Natural killer cell (primary cell): ENCODE data around the gene CAB39. TPM values are rescaled to one million over a fixed set of nuclear protein-coding genes. Genes with fewer than 3 reads are reported as not detected.

Source experiments
- ATAC-seq, 3 donors: fragments of 150-1000 bp in 2 of 3; fragments of 200-7000 bp in 1 of 3; cut with Tn5 transposase; 1 replicate in 1 of 3; 2 replicates in 2 of 3; pipeline ENCODE4 v1.10.0; 2021; ENCODE audit warnings: mild to moderate bottlenecking in 2 of 3, moderate library complexity in 2 of 3
- DNase-seq, 2 donors: peaks; one replicate each; pipeline versions ENCODE4 v3.0.0 to v3.0.0-alpha.2; 2013 to 2021; ENCODE audit warnings: mixed read lengths in 1 of 2
- H3K27ac ChIP-seq: one replicate; pipeline ENCODE4 v1.5.1; 2013; ENCODE audit warnings: mild to moderate bottlenecking, low read length
- H3K27me3 ChIP-seq: one replicate; pipeline ENCODE4 v1.6.1; 2013; ENCODE audit warnings: low read length; ENCODE audit not compliant: control insufficient read depth, insufficient read depth
- H3K36me3 ChIP-seq: one replicate; pipeline ENCODE4 v1.6.1; 2013; ENCODE audit warnings: low read length; ENCODE audit not compliant: control insufficient read depth, insufficient read depth
- H3K4me1 ChIP-seq: one replicate; pipeline ENCODE4 v1.6.1; 2013; ENCODE audit warnings: low read length; ENCODE audit not compliant: control insufficient read depth, insufficient read depth
- H3K4me3 ChIP-seq: one replicate; pipeline ENCODE4 v1.5.1; 2013; ENCODE audit warnings: low read length
- H3K9me3 ChIP-seq: one replicate; pipeline ENCODE4 v1.6.1; 2013; ENCODE audit warnings: low read length; ENCODE audit not compliant: control insufficient read depth, insufficient read depth
- H3K27ac Mint-ChIP-seq, 2 donors: one replicate each; pipeline ENCODE4 v1.8.0; 2022; ENCODE audit warnings: mild to moderate bottlenecking in 2 of 2, mixed read lengths in 2 of 2, moderate library complexity in 1 of 2
- H3K27me3 Mint-ChIP-seq, 2 donors: one replicate each; pipeline ENCODE4 v1.8.0; 2022; ENCODE audit warnings: low read depth in 2 of 2, mixed read lengths in 2 of 2
- H3K36me3 Mint-ChIP-seq: one replicate; pipeline ENCODE4 v1.8.0; 2022; ENCODE audit warnings: mixed read lengths
- H3K4me1 Mint-ChIP-seq, 2 donors: one replicate each; pipeline ENCODE4 v1.8.0; 2022; ENCODE audit warnings: mixed read lengths in 2 of 2
- H3K4me3 Mint-ChIP-seq: one replicate; pipeline ENCODE4 v1.8.0; 2022; ENCODE audit warnings: mild to moderate bottlenecking, moderate library complexity, mixed read lengths
- H3K9me3 Mint-ChIP-seq, 2 donors: one replicate each; pipeline ENCODE4 v1.8.0; 2022; ENCODE audit warnings: mixed read lengths in 2 of 2
- WGBS: methylation state at CpG from one replicate; pipeline ENCODE4 v1.1.7; 2013; ENCODE audit warnings: missing lambda C conversion rate; ENCODE audit not compliant: insufficient coverage; 5-methylcytosine and 5-hydroxymethylcytosine counted together
- intact Hi-C: fragments of 100-400 bp; cut with micrococcal nuclease; formaldehyde crosslinking; loops from one replicate; pipeline ENCODE4 v1.14.2; 2022
- total RNA-seq, 4 donors: library from RNA; stranded (reverse); fragments of 120-200 nt in 1 of 4; gene quantifications; one replicate each; pipeline versions ENCODE4 v1.2.3 to v1.2.4, GENCODE V29; 2013 to 2022
- TF ChIP-seq, protein P1 (sequence below): fragments of 200-600 bp; IDR thresholded peaks from one replicate; pipeline ENCODE4 v1.8.0; 2022; ENCODE audit warnings: antibody characterized with exemption

The CAB39 gene
- total RNA-seq, 3 donors from 2014 or later (not counting 1 experiment from before 2014, with no cell fraction given), result 75.4 to 96.5 (median 90.5) TPM

DNA sequence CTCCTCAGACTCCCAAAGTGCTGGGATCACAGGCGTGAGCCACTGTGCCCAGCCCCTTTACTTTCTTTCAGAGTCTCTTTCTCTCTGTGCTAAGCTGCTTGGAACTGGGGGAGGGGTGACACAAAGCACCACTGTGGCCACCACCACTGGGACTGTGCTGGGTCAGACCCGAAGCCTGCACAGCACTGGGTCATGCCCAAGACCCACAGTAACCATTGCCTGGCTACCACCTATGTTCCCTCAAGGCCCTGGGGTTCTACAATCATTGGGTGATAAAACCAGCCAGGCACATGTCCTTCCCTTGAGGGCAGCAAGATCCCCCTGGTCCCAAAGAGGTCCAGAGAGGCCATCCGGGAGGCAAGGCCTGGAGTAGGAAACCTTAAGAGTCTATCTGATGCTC, 9.1 kb upstream of the CAB39 start:
- intact Hi-C loops, result no loop called here
- peaks cover 0 to 4% of the 10 kb centered on the region in 2 donors for H3K9me3 Mint-ChIP-seq
- Histone ChIP-seq H3K36me3 (no peaks in the 10 kb centered on the region), H3K27me3 (no peaks in the 10 kb centered on the region), H3K27ac (no peak overlapping the region), H3K9me3 (no peaks in the 10 kb centered on the region), H3K4me1 (no peaks in the 10 kb centered on the region), H3K4me3 (no peak overlapping the region)
- DNase-seq, result no peak
- H3K4me3 Mint-ChIP-seq, result no peak overlapping the region
- TF ChIP-seq, protein P1, sequence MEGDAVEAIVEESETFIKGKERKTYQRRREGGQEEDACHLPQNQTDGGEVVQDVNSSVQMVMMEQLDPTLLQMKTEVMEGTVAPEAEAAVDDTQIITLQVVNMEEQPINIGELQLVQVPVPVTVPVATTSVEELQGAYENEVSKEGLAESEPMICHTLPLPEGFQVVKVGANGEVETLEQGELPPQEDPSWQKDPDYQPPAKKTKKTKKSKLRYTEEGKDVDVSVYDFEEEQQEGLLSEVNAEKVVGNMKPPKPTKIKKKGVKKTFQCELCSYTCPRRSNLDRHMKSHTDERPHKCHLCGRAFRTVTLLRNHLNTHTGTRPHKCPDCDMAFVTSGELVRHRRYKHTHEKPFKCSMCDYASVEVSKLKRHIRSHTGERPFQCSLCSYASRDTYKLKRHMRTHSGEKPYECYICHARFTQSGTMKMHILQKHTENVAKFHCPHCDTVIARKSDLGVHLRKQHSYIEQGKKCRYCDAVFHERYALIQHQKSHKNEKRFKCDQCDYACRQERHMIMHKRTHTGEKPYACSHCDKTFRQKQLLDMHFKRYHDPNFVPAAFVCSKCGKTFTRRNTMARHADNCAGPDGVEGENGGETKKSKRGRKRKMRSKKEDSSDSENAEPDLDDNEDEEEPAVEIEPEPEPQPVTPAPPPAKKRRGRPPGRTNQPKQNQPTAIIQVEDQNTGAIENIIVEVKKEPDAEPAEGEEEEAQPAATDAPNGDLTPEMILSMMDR, result no peak
- peaks cover 8% of the 10 kb centered on the region for H3K36me3 Mint-ChIP-seq
- H3K4me1 Mint-ChIP-seq, result peaks cover 0 to 5% of the 10 kb centered on the region in 2 donors
- H3K27ac Mint-ChIP-seq, result no peak overlapping the region
- H3K27me3 Mint-ChIP-seq, result no peaks in the 10 kb centered on the region
- no peak for ATAC-seq
- 96% methylated on average over 3 of the region's 3 CpGs for WGBS

DNA sequence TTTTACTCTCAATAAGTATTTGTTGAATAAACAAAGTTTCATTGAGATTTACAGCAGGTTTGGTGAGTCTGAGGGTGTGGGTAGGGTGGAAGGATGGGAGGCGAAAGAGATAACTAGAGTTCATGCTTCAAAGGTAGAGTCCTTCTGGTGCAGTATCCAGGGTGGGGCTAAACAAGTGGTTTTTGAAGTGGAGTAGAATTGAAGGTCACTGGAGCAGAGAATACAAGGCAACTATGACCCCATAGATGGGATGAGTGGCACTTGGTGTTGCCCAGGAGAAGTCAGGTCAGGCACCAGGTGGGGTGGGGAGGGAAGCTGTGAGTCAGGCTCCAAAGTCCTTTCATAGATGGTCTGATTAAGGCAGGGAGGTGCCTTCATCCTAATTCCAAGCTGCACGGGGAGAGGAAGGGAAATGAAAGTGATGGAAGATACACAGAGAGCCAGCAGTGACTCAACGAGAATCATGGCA, 6.6 kb upstream of the CAB39 start:
- no peaks in the 10 kb centered on the region for H3K36me3 ChIP-seq
- ATAC-seq, result no peak
- peaks cover 1% of the 10 kb centered on the region for H3K4me1 ChIP-seq
- TF ChIP-seq, protein P1, result no peak
- no peak overlapping the region for H3K4me3 ChIP-seq
- Mint-ChIP-seq H3K4me1 (no peaks in the 10 kb centered on the region), H3K9me3 (peaks cover 0 to 4% of the 10 kb centered on the region in 2 donors), H3K27ac (no peak overlapping the region), H3K27me3 (no peaks in the 10 kb centered on the region), H3K4me3 (no peak overlapping the region), H3K36me3 (peaks cover 8% of the 10 kb centered on the region)
- H3K9me3 ChIP-seq, result no peaks in the 10 kb centered on the region
- WGBS, result 86% methylated on average over 3 of the region's 3 CpGs
- intact Hi-C loops, result no loop called here
- no peak overlapping the region for H3K27ac ChIP-seq
- no peak for DNase-seq
- H3K27me3 ChIP-seq, result no peaks in the 10 kb centered on the region

DNA sequence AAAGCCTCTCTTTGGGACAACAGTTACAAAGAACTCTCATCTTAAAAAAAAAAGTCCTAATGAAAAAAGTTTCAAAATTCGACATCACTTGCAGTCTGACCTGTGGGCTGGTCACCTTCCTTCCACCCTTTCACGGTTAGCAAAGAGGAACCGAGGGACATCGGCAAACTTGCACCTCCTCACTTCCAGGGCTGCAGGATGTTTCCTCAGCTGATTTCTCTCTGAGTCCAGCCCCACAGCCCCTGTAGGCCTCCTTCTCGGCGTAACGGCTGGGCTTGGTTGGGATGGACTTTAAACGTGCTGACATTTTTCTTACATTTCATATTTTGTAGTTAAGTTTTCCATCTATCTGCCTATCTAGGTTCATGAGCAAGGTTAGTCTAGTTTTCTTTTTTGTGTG, 5.7 kb upstream of the CAB39 start:
- peaks cover 8% of the 10 kb centered on the region for H3K36me3 Mint-ChIP-seq
- H3K9me3 ChIP-seq, result no peaks in the 10 kb centered on the region
- 67% methylated on average over 8 of the region's 8 CpGs for WGBS
- no peaks in the 10 kb centered on the region for H3K27me3 ChIP-seq
- peaks cover 0 to 4% of the 10 kb centered on the region in 2 donors for H3K9me3 Mint-ChIP-seq
- no peak overlapping the region for H3K27ac Mint-ChIP-seq
- no peak overlapping the region for H3K27ac ChIP-seq
- H3K4me1 ChIP-seq, result peaks cover 8% of the 10 kb centered on the region
- no peaks in the 10 kb centered on the region for H3K36me3 ChIP-seq
- no peak overlapping the region for H3K4me3 Mint-ChIP-seq
- peaks cover 2 to 6% of the 10 kb centered on the region in 2 donors for H3K4me1 Mint-ChIP-seq
- TF ChIP-seq, protein P1, result no peak
- DNase-seq (no peak), ATAC-seq (no peak)
- H3K4me3 ChIP-seq, result no peak overlapping the region
- H3K27me3 Mint-ChIP-seq, result no peaks in the 10 kb centered on the region
- intact Hi-C loops, result no loop called here

DNA sequence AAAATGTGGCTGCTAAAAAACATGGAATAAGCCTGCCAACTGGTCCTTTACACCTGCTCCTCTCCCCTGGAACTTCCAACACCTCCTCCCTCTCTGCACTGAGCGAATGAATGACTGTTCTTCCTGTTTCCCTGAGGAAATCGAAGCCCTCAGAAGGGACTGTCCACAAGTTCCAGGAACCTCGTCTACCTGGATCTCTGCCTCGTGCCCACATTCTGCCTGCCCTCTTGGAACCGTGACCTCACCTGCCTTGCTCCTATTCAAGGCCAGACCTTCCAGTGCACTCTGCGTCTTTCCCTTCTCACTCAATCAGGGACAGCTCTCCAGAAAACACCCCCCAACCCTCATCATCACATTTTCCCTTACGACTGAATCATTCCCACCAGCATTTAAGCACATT, 4.4 kb upstream of the CAB39 start:
- Mint-ChIP-seq H3K27ac (no peak overlapping the region), H3K4me1 (peaks cover 7 to 12% of the 10 kb centered on the region in 2 donors), H3K36me3 (no peaks in the 10 kb centered on the region), H3K9me3 (no peaks in the 10 kb centered on the region), H3K4me3 (no peak overlapping the region), H3K27me3 (no peaks in the 10 kb centered on the region)
- H3K4me3 ChIP-seq, result no peak overlapping the region
- H3K4me1 ChIP-seq, result peaks cover 14% of the 10 kb centered on the region
- no peak overlapping the region for H3K27ac ChIP-seq
- DNase-seq, result no peak
- no peak for ATAC-seq
- 93% methylated on average over 7 of the region's 7 CpGs for WGBS
- no peaks in the 10 kb centered on the region for H3K9me3 ChIP-seq
- intact Hi-C loops, result no loop called here
- no peaks in the 10 kb centered on the region for H3K36me3 ChIP-seq
- TF ChIP-seq, protein P1, result no peak
- H3K27me3 ChIP-seq, result no peaks in the 10 kb centered on the region
